PFSK-1 (cell line): ENCODE results near the gene FYN. TPM values are rescaled to one million over a fixed set of nuclear protein-coding genes. Genes with fewer than 3 reads are reported as not detected.
A peak's percentile ranks its signal among the peaks of the same experiment; 100 is the strongest.

Experiments used
- FOXP2 ChIP-seq: optimal IDR thresholded peaks from 2 replicates; pipeline ENCODE3; 2011; ENCODE audit warnings: borderline replicate concordance, control low read depth, inconsistent platforms; ENCODE audit not compliant: insufficient read depth; ENCODE audit errors: extremely low read length, extremely low read depth
- POLR2AphosphoS5 ChIP-seq: IDR thresholded peaks from 2 replicates; pipeline ENCODE4 v1.6.1; 2012; ENCODE audit warnings: low read depth, mild to moderate bottlenecking, control low read depth, low read length, moderate library complexity
- SIN3A ChIP-seq: IDR thresholded peaks from 2 replicates; pipeline ENCODE4 v1.6.1; 2012; ENCODE audit warnings: mild to moderate bottlenecking, low read length, moderate library complexity, borderline replicate concordance; ENCODE audit not compliant: insufficient read depth
- TAF1 ChIP-seq: IDR thresholded peaks from 2 replicates; pipeline ENCODE4 v1.6.1; 2012; ENCODE audit warnings: low read length, control low read depth, borderline replicate concordance; ENCODE audit not compliant: insufficient read depth
- polyA plus RNA-seq: library from polyadenylated mRNA; unstranded; fragments of >200 nt; gene quantifications from one replicate; pipeline ENCODE4 v1.2.1, GENCODE V29; 2012; ENCODE audit warnings: low read depth, missing spikeins; ENCODE audit not compliant: insufficient read length
- TF ChIP-seq, protein P1 (sequence below), 2 experiments: IDR thresholded peaks; 2 replicates each; pipeline versions ENCODE4 v1.6.1 to v1.8.0; 2011 to 2012; ENCODE audit warnings: low read depth in 2 of 2, low read length in 2 of 2, control low read depth in 1 of 2, inconsistent platforms in 1 of 2, mild to moderate bottlenecking in 1 of 2, moderate library complexity in 1 of 2; ENCODE audit not compliant: insufficient read depth in 1 of 2

The FYN gene
- 208 TPM for polyA plus RNA-seq

DNA sequence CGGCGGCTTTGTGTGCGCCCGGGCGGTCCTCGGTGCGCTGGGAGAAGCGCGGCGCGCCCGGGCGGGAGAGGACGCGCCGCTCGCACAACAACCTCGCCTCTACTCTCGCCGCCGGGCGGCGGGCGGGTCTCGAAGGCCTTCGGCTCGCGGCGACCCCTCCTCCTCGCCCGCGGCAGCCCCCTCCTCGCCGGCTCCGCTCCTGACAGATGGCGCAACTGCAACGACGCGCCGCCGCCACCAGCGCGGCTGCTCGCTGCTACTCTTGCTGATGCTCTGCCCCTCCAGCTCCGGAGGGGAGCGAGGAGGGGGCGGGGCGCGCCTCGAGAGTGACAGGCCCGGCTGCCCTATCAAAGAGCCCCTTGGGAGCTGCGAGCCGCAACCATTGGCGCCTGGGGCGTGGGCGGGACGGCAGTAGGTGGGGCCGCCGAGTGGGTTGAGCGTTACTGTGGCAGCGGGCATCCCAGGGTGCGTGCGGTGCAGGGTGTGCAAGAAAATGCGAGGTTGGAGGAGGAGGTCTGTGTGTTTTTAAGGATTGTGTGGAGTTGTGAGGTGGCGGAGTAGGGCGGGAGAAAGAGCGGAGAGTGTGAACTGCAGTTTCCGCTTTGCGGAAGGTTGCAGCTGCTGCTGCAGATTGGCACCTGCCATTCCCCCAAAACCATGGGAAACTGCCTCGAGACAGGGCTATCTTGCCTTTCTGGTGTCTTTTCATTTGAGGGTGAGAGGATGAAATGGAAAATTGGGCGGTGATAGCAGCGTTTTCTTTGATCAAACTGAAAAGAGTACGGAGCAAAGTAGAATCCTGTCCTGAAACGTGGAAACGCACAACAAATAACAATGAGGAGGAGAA lies at the start of gene FYN:
TSS of gene FYN (minus strand) at position 275 of the 847 bp plus-strand sequence. CDS start 153,401 bp downstream, outside the sequence.
- TF ChIP-seq, protein P1, sequence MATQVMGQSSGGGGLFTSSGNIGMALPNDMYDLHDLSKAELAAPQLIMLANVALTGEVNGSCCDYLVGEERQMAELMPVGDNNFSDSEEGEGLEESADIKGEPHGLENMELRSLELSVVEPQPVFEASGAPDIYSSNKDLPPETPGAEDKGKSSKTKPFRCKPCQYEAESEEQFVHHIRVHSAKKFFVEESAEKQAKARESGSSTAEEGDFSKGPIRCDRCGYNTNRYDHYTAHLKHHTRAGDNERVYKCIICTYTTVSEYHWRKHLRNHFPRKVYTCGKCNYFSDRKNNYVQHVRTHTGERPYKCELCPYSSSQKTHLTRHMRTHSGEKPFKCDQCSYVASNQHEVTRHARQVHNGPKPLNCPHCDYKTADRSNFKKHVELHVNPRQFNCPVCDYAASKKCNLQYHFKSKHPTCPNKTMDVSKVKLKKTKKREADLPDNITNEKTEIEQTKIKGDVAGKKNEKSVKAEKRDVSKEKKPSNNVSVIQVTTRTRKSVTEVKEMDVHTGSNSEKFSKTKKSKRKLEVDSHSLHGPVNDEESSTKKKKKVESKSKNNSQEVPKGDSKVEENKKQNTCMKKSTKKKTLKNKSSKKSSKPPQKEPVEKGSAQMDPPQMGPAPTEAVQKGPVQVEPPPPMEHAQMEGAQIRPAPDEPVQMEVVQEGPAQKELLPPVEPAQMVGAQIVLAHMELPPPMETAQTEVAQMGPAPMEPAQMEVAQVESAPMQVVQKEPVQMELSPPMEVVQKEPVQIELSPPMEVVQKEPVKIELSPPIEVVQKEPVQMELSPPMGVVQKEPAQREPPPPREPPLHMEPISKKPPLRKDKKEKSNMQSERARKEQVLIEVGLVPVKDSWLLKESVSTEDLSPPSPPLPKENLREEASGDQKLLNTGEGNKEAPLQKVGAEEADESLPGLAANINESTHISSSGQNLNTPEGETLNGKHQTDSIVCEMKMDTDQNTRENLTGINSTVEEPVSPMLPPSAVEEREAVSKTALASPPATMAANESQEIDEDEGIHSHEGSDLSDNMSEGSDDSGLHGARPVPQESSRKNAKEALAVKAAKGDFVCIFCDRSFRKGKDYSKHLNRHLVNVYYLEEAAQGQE (IDR thresholded peaks at IDR 0.05; ENCODE audit: insufficient read depth in 1 of 2, low read depth in 2 of 2, low read length in 2 of 2) = peak in 1 of 2 experiments; percentile 36; a peak in 1 of 4 replicates
- TF ChIP-seq FOXP2 (peak; percentile 73), TAF1 (no peak), SIN3A (peak; percentile 65; the same call in 1 of the 2 replicates), POLR2AphosphoS5 (peak; percentile 65)

DNA sequence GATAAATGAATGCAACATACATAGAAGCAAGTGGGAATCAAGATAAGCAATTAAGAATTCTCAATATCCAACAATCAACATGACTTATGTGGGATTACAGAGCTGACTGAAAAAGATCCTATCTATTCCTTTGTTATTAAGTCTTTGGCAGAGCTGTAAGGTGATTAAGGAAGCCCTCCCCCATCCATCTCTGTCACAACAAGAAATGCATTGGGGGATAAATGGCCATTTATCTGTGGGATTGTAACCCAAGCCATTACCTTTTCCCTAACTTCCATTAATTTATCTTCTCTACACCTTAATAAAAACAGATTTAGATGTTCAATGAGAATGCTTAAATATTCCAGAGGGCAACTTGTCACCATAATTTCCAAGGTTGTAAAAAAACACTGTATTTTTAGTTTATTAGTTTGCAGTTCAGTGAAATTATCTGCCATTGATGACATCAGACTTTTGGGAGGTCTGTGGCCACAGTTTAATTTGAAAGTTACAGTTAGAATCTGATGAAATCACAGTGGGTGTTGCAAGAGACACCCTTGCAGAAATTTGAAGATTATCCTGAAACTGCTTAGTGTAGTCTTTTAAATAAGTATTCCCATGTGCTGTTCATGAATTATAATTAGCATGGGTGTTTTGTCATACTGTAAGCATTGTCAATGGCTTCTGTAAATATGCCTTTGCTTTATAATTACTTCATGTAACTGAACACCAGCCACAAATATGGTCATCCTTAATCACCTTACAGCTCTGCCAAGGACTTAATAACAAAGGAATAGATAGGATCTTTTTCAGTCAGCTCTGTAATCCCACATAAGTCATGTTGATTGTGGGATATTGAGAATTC lies 49.4 kb upstream of the FYN start:
- TF ChIP-seq FOXP2 (no peak), SIN3A (no peak), POLR2AphosphoS5 (no peak), TAF1 (no peak)
- TF ChIP-seq, protein P1 (IDR thresholded peaks at IDR 0.05; ENCODE audit: insufficient read depth in 1 of 2, low read depth in 2 of 2, low read length in 2 of 2) = no peak

DNA sequence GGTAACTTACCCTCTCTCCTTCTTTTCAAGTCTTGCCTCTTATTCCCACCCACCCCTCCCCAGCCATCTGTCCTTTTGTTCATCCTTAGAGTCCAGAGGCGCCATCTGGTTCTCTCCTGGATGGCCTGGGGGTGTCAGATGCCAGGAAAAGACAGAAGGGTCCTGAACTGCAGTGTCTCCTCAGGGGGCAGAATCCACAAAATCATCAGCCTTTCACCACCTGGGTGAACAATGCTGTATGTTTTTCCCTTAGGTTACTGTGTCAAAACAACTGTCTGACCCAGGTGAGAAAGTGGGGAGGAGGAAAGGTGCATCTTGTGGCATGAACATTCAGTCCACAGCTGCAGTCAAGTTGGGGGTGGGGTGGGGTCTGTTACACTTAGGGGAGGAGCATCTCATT lies 47.9 kb upstream of the FYN start:
- TF ChIP-seq, protein P1 (IDR thresholded peaks at IDR 0.05; ENCODE audit: insufficient read depth in 1 of 2, low read depth in 2 of 2, low read length in 2 of 2) = no peak
- no peak for TF ChIP-seq FOXP2
- TF ChIP-seq TAF1 = no peak
- no peak for TF ChIP-seq POLR2AphosphoS5
- no peak for TF ChIP-seq SIN3A

DNA sequence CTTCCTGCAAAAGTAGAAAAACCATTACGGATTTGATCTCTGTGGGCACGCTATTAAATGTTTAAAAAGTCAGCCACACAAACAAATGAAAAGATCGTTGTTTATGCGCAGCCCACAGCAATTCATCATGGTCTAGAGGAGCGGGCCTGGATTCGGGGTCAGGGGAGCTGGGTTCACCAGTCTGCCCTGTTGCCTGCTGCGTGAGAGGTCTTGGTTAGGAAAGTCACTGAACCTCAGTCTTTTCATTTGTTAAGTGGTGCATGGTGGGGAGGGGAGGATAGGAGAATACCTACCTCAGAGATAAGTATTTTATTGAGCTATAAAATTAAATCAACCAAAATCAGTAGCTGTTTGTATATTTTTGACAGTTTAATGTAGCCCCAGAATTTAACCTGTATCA lies 47.3 kb upstream of the FYN start:
- TF ChIP-seq, protein P1 (IDR thresholded peaks at IDR 0.05; ENCODE audit: insufficient read depth in 1 of 2, low read depth in 2 of 2, low read length in 2 of 2) = no peak
- TF ChIP-seq SIN3A (no peak), FOXP2 (no peak), TAF1 (no peak), POLR2AphosphoS5 (no peak)
